Colonic mucosa (tissue), 4 donors: ENCODE measurements around the gene SCN1B. TPM values are rescaled to one million over a fixed set of nuclear protein-coding genes. Genes with fewer than 3 reads are reported as not detected.

ENCODE experiments used
- DNase-seq: peaks from one replicate; pipeline ENCODE4 v3.0.0-alpha.2; 2020
- H3K27ac ChIP-seq: fragments of 200-600 bp; one replicate; pipeline ENCODE4 v1.8.0; 2021
- H3K27me3 ChIP-seq: fragments of 200-600 bp; one replicate; pipeline ENCODE4 v1.8.0; 2021
- H3K36me3 ChIP-seq: fragments of 200-600 bp; one replicate; pipeline ENCODE4 v1.8.0; 2021
- H3K4me1 ChIP-seq: fragments of 200-600 bp; one replicate; pipeline ENCODE4 v1.8.0; 2021; ENCODE audit warnings: mild to moderate bottlenecking
- H3K4me3 ChIP-seq: fragments of 200-600 bp; one replicate; pipeline ENCODE4 v1.8.0; 2021
- H3K9ac ChIP-seq, 2 donors: one replicate each; pipeline ENCODE4 v1.7.0; 2013; ENCODE audit warnings: control low read depth in 2 of 2, low read depth in 2 of 2, low read length in 2 of 2
- H3K9me3 ChIP-seq: fragments of 200-600 bp; one replicate; pipeline ENCODE4 v1.8.0; 2021
- CTCF ChIP-seq: fragments of 200-600 bp; IDR thresholded peaks from one replicate; pipeline ENCODE4 v1.8.0; 2022; ENCODE audit warnings: antibody characterized with exemption, mild to moderate bottlenecking
- intact Hi-C: fragments of 100-400 bp; cut with DNase I; formaldehyde crosslinking; loops from one replicate; pipeline ENCODE4 v1.14.1; 2022
- total RNA-seq, 2 donors: library from RNA; stranded (reverse); fragmentation: NEBNext Ultra II Directional in 1 of 2; extraction: Animal tissue kit (Norgen Biotek cat#: 25700) in 1 of 2; gene quantifications; one replicate each; pipeline ENCODE4 v1.2.1, GENCODE V29; 2021
- donor health status: healthy.
- donor health status: DM: no; HTN: no; CAD: no.
- donor health status: DM: no; HTN: no; CAD: no.

SCN1B gene
- total RNA-seq, 2 donors from 2014 or later = 1.8 to 2.1 TPM

- no peak overlapping the region for H3K4me3 ChIP-seq
Measured at GRCh38 chr19:35073941-35074340, 43.7 kb downstream of the SCN1B start.

GRCh38 chr19:35074426-35075201 is 44.3 kb downstream of the SCN1B start:
- intact Hi-C loops = no loop called here
- TF ChIP-seq CTCF = no peak

More at GRCh38 chr19:35073941-35074340, 43.7 kb downstream of the SCN1B start:
- intact Hi-C loops = no loop called here
- no peak overlapping the region for H3K27ac ChIP-seq
- H3K9ac ChIP-seq = no peak overlapping the region
- no peaks in the 10 kb centered on the region for H3K36me3 ChIP-seq
- no peak for DNase-seq
- H3K9me3 ChIP-seq = no peaks in the 10 kb centered on the region
- H3K27me3 ChIP-seq = no peaks in the 10 kb centered on the region
- H3K4me1 ChIP-seq = no peaks in the 10 kb centered on the region
- TF ChIP-seq CTCF = no peak

GRCh38 chr19:35075202-35076025 is 45.1 kb downstream of the SCN1B start:
- Histone ChIP-seq H3K9ac (no peak overlapping the region), H3K4me3 (no peak overlapping the region), H3K4me1 (no peaks in the 10 kb centered on the region), H3K36me3 (no peaks in the 10 kb centered on the region), H3K9me3 (no peaks in the 10 kb centered on the region), H3K27ac (no peak overlapping the region), H3K27me3 (no peaks in the 10 kb centered on the region)
- DNase-seq = no peak
- intact Hi-C loops = no loop called here
- TF ChIP-seq CTCF = no peak

More at GRCh38 chr19:35074426-35075201, 44.3 kb downstream of the SCN1B start:
- H3K27ac ChIP-seq = no peak overlapping the region
- H3K9ac ChIP-seq = no peak overlapping the region
- no peaks in the 10 kb centered on the region for H3K36me3 ChIP-seq
- H3K9me3 ChIP-seq = no peaks in the 10 kb centered on the region
- no peak overlapping the region for H3K4me3 ChIP-seq
- DNase-seq = no peak
- H3K27me3 ChIP-seq = no peaks in the 10 kb centered on the region
- no peaks in the 10 kb centered on the region for H3K4me1 ChIP-seq

GRCh38 chr19:35076026-35076370 is 45.7 kb downstream of the SCN1B start:
- TF ChIP-seq CTCF = no peak
- Histone ChIP-seq H3K9ac (no peak overlapping the region), H3K27ac (no peak overlapping the region), H3K9me3 (no peaks in the 10 kb centered on the region), H3K4me3 (no peak overlapping the region), H3K36me3 (no peaks in the 10 kb centered on the region), H3K4me1 (no peaks in the 10 kb centered on the region), H3K27me3 (no peaks in the 10 kb centered on the region)
- intact Hi-C loops = no loop called here
- no peak for DNase-seq

GRCh38 chr19:35076657-35077056 is 46.4 kb downstream of the SCN1B start:
- intact Hi-C loops = no loop called here
- H3K36me3 ChIP-seq = no peaks in the 10 kb centered on the region
- no peak overlapping the region for H3K9ac ChIP-seq
- H3K4me1 ChIP-seq = no peaks in the 10 kb centered on the region
- H3K9me3 ChIP-seq = no peaks in the 10 kb centered on the region
- H3K27me3 ChIP-seq = no peaks in the 10 kb centered on the region
- no peak for DNase-seq
- H3K4me3 ChIP-seq = no peak overlapping the region
- H3K27ac ChIP-seq = no peak overlapping the region
- no peak for TF ChIP-seq CTCF
